SK-N-SH (cell line): ENCODE results near the gene CFAP47.
"Not testable (repeated sequence)": the region's sequence is repeated elsewhere in the genome, so short reads cannot be mapped to it uniquely, and the experiment has no call there.

Experiments used
- EZH2phosphoT487 ChIP-seq: fragments of 200-600 bp; sonication (generic); IDR thresholded peaks from 2 replicates; pipeline ENCODE4 v1.6.1; 2017; ENCODE audit warnings: low read depth, mixed run types, mild to moderate bottlenecking, antibody characterized with exemption, moderate library complexity, borderline replicate concordance
- MXI1 ChIP-seq: IDR thresholded peaks from 2 replicates; pipeline ENCODE4 v1.6.1; 2012; ENCODE audit warnings: mild to moderate bottlenecking, low read depth, low read length, improper control_type of control experiment
- POLR2AphosphoS5 ChIP-seq: IDR thresholded peaks from 2 replicates; pipeline ENCODE4 v1.6.1; 2012; ENCODE audit warnings: low read depth, low read length
- RFX5 ChIP-seq: IDR thresholded peaks from 2 replicates; pipeline ENCODE4 v1.6.1; 2012; ENCODE audit warnings: mild to moderate bottlenecking, improper control_type of control experiment, low read length
- RXRA ChIP-seq: IDR thresholded peaks from 2 replicates; pipeline ENCODE4 v1.4.0; 2012; ENCODE audit warnings: low read depth, mild to moderate bottlenecking, borderline replicate concordance
- TAF1 ChIP-seq: IDR thresholded peaks from 2 replicates; pipeline ENCODE4 v1.6.1; 2012; ENCODE audit warnings: low read depth, mild to moderate bottlenecking, low read length, moderate library complexity, borderline replicate concordance
- TCF12 ChIP-seq: IDR thresholded peaks from 2 replicates; pipeline ENCODE4 v1.4.0; 2012
- YY1 ChIP-seq: IDR thresholded peaks from 2 replicates; pipeline ENCODE4 v1.4.0; 2012; ENCODE audit warnings: low read depth, mild to moderate bottlenecking
- TF ChIP-seq, protein P1 (sequence below): fragments of 200-600 bp; sonication (generic); IDR thresholded peaks from 2 replicates; pipeline ENCODE4 v1.6.1; 2017; ENCODE audit warnings: antibody characterized with exemption, mild to moderate bottlenecking, moderate library complexity
- TF ChIP-seq, protein P2 (sequence below): IDR thresholded peaks from 2 replicates; pipeline ENCODE4 v1.6.1; 2012; ENCODE audit warnings: mild to moderate bottlenecking, low read depth, low read length, moderate library complexity
- TF ChIP-seq, protein P3 (sequence below): fragments of 150-350 bp; IDR thresholded peaks from 2 replicates; pipeline ENCODE4 v1.6.1; 2016; ENCODE audit warnings: mild to moderate bottlenecking, low read depth, low read length

DNA sequence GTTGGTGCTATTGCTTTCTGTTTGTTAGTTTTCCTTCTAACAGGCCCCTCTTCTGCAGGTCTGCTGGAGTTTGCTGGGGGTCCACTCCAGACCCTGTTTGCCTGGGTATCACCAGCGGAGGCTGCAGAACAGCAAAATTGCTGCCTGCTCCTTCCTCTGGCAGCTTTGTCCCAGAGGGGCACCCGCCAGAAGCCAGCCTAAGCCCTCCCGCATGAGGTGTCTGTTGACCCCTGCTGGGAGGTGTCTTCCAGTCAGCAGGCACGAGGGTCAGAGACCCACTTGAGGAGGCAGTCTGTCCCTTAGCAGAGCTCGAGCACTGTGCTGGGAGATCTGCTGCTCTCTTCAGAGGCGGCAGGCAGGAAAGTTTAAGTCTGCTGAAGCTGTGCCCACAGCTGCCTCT is 67.3 kb downstream of the CFAP47 start:
- not testable (repeated sequence) for TF ChIP-seq RXRA, TCF12, EZH2phosphoT487, MXI1, YY1, TAF1, RFX5, POLR2AphosphoS5
- TF ChIP-seq, protein P1, sequence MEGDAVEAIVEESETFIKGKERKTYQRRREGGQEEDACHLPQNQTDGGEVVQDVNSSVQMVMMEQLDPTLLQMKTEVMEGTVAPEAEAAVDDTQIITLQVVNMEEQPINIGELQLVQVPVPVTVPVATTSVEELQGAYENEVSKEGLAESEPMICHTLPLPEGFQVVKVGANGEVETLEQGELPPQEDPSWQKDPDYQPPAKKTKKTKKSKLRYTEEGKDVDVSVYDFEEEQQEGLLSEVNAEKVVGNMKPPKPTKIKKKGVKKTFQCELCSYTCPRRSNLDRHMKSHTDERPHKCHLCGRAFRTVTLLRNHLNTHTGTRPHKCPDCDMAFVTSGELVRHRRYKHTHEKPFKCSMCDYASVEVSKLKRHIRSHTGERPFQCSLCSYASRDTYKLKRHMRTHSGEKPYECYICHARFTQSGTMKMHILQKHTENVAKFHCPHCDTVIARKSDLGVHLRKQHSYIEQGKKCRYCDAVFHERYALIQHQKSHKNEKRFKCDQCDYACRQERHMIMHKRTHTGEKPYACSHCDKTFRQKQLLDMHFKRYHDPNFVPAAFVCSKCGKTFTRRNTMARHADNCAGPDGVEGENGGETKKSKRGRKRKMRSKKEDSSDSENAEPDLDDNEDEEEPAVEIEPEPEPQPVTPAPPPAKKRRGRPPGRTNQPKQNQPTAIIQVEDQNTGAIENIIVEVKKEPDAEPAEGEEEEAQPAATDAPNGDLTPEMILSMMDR, result not testable (repeated sequence)
- TF ChIP-seq, protein P2, sequence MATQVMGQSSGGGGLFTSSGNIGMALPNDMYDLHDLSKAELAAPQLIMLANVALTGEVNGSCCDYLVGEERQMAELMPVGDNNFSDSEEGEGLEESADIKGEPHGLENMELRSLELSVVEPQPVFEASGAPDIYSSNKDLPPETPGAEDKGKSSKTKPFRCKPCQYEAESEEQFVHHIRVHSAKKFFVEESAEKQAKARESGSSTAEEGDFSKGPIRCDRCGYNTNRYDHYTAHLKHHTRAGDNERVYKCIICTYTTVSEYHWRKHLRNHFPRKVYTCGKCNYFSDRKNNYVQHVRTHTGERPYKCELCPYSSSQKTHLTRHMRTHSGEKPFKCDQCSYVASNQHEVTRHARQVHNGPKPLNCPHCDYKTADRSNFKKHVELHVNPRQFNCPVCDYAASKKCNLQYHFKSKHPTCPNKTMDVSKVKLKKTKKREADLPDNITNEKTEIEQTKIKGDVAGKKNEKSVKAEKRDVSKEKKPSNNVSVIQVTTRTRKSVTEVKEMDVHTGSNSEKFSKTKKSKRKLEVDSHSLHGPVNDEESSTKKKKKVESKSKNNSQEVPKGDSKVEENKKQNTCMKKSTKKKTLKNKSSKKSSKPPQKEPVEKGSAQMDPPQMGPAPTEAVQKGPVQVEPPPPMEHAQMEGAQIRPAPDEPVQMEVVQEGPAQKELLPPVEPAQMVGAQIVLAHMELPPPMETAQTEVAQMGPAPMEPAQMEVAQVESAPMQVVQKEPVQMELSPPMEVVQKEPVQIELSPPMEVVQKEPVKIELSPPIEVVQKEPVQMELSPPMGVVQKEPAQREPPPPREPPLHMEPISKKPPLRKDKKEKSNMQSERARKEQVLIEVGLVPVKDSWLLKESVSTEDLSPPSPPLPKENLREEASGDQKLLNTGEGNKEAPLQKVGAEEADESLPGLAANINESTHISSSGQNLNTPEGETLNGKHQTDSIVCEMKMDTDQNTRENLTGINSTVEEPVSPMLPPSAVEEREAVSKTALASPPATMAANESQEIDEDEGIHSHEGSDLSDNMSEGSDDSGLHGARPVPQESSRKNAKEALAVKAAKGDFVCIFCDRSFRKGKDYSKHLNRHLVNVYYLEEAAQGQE, result not testable (repeated sequence)
- TF ChIP-seq, protein P3, sequence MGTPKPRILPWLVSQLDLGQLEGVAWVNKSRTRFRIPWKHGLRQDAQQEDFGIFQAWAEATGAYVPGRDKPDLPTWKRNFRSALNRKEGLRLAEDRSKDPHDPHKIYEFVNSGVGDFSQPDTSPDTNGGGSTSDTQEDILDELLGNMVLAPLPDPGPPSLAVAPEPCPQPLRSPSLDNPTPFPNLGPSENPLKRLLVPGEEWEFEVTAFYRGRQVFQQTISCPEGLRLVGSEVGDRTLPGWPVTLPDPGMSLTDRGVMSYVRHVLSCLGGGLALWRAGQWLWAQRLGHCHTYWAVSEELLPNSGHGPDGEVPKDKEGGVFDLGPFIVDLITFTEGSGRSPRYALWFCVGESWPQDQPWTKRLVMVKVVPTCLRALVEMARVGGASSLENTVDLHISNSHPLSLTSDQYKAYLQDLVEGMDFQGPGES, result not testable (repeated sequence)
